Nephron (organoid): ENCODE measurements around the gene BTLA.
"Not testable (repeated sequence)": the region's sequence is repeated elsewhere in the genome, so short reads cannot be mapped to it uniquely, and the experiment has no call there.

Source experiments
- H3K27ac Mint-ChIP-seq, 3 experiments: 2 replicates each; pipeline ENCODE4 v1.8.0; 2020; ENCODE audit warnings: mixed read lengths in 3 of 3, mild to moderate bottlenecking in 2 of 3, moderate library complexity in 1 of 3
- H3K27me3 Mint-ChIP-seq: 2 replicates; pipeline ENCODE4 v1.8.0; 2021; ENCODE audit warnings: low read depth, mild to moderate bottlenecking, moderate library complexity, mixed read lengths
- H3K36me3 Mint-ChIP-seq: 2 replicates; pipeline ENCODE4 v1.8.0; 2020; ENCODE audit warnings: low read depth, mixed read lengths
- H3K4me1 Mint-ChIP-seq: 2 replicates; pipeline ENCODE4 v1.8.0; 2020; ENCODE audit warnings: mixed read lengths
- H3K4me3 Mint-ChIP-seq, 3 experiments: 2 replicates each; pipeline ENCODE4 v1.8.0; 2020; ENCODE audit warnings: mild to moderate bottlenecking in 3 of 3, mixed read lengths in 3 of 3, moderate library complexity in 2 of 3
- H3K9me3 Mint-ChIP-seq: 2 replicates; pipeline ENCODE4 v1.8.0; 2020; ENCODE audit warnings: mixed read lengths
- CTCF ChIP-seq, 3 experiments: fragments of 200-600 bp; sonication (generic); IDR thresholded peaks; one replicate each; pipeline ENCODE4 v1.5.0; 2021; ENCODE audit warnings: antibody characterized with exemption in 3 of 3; ENCODE audit not compliant: unreplicated experiment in 3 of 3

The BTLA gene

GRCh38 chr3:112496366-112497067 is 2.8 kb downstream of the BTLA start:
- no peaks in the 10 kb centered on the region for H3K4me1 Mint-ChIP-seq
- H3K9me3 Mint-ChIP-seq: no peaks in the 10 kb centered on the region
- TF ChIP-seq CTCF (IDR thresholded peaks at IDR 0.05; ENCODE audit: unreplicated experiment in 3 of 3): no peak
- no peaks in the 10 kb centered on the region for H3K27me3 Mint-ChIP-seq
- no peak overlapping the region for H3K27ac Mint-ChIP-seq
- H3K4me3 Mint-ChIP-seq: no peak overlapping the region
- no peaks in the 10 kb centered on the region for H3K36me3 Mint-ChIP-seq

DNA sequence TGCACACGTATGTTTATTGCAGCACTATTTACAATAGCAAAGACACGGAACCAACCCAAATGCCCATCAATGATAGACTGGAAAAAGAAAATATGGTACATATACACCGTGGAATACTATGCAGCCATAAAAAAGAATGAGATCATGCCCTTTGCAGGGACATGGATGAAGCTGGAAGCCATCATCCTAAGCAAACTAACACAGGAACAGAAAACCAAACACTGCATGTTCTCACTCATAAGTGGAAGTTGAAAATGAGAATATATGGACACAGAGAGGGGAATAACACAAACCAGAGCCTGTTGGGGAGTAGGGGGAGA is 4.9 kb downstream of the BTLA start:
- H3K4me3 Mint-ChIP-seq, H3K9me3 Mint-ChIP-seq, H3K27me3 Mint-ChIP-seq, H3K4me1 Mint-ChIP-seq, H3K27ac Mint-ChIP-seq, H3K36me3 Mint-ChIP-seq: not testable (repeated sequence)

DNA sequence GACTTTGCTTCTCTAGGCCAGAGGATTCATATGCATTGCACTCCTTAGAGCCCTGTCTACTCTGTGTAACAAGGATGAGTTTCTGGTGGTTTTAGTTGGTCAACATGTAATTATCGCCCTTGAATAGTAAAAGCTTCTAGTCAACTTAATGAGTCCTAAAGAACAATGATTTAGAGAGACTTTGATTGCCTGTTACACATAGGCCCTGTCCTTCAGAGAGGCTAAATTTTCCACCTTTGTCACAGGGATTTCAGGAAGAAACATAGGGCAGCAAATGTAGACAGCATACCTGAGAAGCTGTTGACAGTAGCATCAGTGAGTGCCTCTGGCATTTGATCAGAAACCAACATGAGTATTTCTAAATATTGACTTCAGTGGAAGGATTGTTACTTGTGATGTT is 7.1 kb downstream of the BTLA start:
- no peaks in the 10 kb centered on the region for H3K27me3 Mint-ChIP-seq
- no peaks in the 10 kb centered on the region for H3K4me1 Mint-ChIP-seq
- no peak overlapping the region for H3K4me3 Mint-ChIP-seq
- H3K9me3 Mint-ChIP-seq: no peaks in the 10 kb centered on the region
- TF ChIP-seq CTCF (IDR thresholded peaks at IDR 0.05; ENCODE audit: unreplicated experiment in 3 of 3): no peak
- H3K36me3 Mint-ChIP-seq: no peaks in the 10 kb centered on the region
- no peak overlapping the region for H3K27ac Mint-ChIP-seq

- Mint-ChIP-seq H3K4me3 (no peak overlapping the region), H3K9me3 (no peaks in the 10 kb centered on the region)
- no peak for TF ChIP-seq CTCF (IDR thresholded peaks at IDR 0.05; ENCODE audit: unreplicated experiment in 3 of 3)
Observed at GRCh38 chr3:112491373-112491772, 7.9 kb downstream of the BTLA start.

DNA sequence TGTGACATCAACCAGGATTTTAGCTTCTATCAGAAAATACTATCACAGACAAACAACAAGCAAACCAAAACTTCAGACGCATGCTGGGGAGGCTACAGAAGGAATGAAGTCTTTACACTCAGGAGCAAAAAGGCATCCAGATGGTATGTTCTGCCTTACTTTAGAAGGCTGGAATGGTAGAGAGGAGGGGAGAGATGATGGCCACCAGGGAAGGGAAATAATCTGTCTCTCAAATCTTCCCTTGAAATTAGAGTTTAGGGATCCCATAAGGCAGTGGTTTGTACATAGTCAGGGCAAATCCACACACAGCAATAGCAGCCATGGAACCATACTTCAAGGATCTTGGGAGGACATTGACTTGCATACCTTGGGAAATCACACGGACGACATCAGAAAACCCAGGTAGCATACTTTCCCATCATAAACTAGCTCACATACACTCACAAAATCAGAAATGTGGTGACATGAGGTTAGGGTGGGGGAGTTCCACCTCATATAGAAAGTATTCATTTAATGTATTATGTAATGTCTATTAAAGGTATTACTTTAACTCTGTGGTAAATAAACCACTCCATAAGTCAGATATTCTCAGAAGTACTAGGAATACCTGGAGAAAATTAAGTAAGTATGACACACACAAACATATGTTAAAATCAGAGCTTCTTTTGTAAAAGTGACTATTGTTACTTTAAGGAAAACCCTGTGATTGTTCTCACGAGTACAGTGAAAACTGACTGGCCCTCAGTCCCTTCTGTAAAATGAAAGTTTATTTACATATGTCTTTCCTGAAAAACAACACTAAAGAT is 9.4 kb downstream of the BTLA start:
- no peaks in the 10 kb centered on the region for H3K36me3 Mint-ChIP-seq
- no peak for TF ChIP-seq CTCF (IDR thresholded peaks at IDR 0.05; ENCODE audit: unreplicated experiment in 3 of 3)
- H3K4me3 Mint-ChIP-seq: no peak overlapping the region
- H3K9me3 Mint-ChIP-seq: no peaks in the 10 kb centered on the region
- H3K27ac Mint-ChIP-seq: no peak overlapping the region
- no peaks in the 10 kb centered on the region for H3K4me1 Mint-ChIP-seq
- peaks cover 5% of the 10 kb centered on the region for H3K27me3 Mint-ChIP-seq

More at GRCh38 chr3:112491373-112491772, 7.9 kb downstream of the BTLA start:
- no peak overlapping the region for H3K27ac Mint-ChIP-seq
- no peaks in the 10 kb centered on the region for H3K36me3 Mint-ChIP-seq
- no peaks in the 10 kb centered on the region for H3K4me1 Mint-ChIP-seq
- H3K27me3 Mint-ChIP-seq: no peaks in the 10 kb centered on the region

DNA sequence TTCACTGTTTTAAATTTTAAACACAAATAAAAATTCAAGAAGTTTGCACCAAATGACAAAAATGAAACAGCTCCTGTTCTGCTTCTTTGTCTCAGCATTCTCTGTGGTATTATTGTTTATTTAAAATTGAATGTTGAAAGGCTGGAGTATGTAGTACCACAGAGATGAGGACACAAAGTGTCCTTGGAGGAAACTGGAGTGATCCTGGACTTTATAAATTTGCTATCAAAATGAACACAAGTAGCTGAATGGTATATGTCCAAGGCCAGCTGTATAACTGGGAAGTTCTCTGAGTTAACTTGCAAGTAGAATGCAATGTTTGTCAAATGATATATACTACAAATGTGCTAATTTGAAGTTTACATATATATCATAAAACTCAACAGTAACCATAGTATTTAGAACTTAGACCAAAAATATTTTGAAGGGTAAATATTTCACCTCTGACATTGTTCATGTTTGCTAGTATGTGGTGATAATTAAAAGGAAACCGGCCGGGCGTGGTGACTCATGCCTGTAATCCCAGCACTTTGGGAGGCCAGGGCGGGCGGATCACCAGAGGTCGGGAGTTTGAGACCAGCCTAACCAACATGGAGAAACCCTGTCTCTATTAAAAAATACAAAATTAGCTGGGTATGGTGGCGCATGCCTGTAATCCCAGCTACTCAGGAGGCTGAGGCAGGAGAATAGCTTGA is 12.3 kb downstream of the BTLA start:
- H3K4me3 Mint-ChIP-seq: no peak overlapping the region
- no peak overlapping the region for H3K27ac Mint-ChIP-seq
- no peaks in the 10 kb centered on the region for H3K9me3 Mint-ChIP-seq
- no peaks in the 10 kb centered on the region for H3K4me1 Mint-ChIP-seq
- H3K36me3 Mint-ChIP-seq: no peaks in the 10 kb centered on the region
- TF ChIP-seq CTCF (IDR thresholded peaks at IDR 0.05; ENCODE audit: unreplicated experiment in 3 of 3): no peak
- peaks cover 5% of the 10 kb centered on the region for H3K27me3 Mint-ChIP-seq
